HepG2 (cell line): ENCODE measurements around the gene ANKS4B. TPM values are rescaled to one million over a fixed set of nuclear protein-coding genes. Genes with fewer than 3 reads are reported as not detected.

Experiments
- CBX2 ChIP-seq, 2 experiments: fragments of 200-600 bp in 1 of 2; sonication (generic); formaldehyde crosslinking in 1 of 2; IDR thresholded peaks; 2 replicates each; pipeline versions ENCODE4 v1.7.0 to v1.8.1; 2018 to 2022; ENCODE audit warnings: low read depth in 2 of 2, low read length in 1 of 2, mild to moderate bottlenecking in 1 of 2, missing genetic modification reagents in 1 of 2
- CEBPB ChIP-seq: IDR thresholded peaks from 2 replicates; pipeline ENCODE4 v1.6.1; 2011; ENCODE audit warnings: low read depth, low read length, improper control_type of control experiment, borderline replicate concordance
- CREB1 ChIP-seq, 2 experiments: fragments of 450-650 bp in 1 of 2; IDR thresholded peaks; 2 replicates each; pipeline ENCODE4 v1.6.1; 2016 to 2017; ENCODE audit warnings: control low read depth in 1 of 2, mild to moderate bottlenecking in 1 of 2, missing compliant biosample characterization in 1 of 2, missing genetic modification characterization in 1 of 2
- GATAD1 ChIP-seq: IDR thresholded peaks from 2 replicates; pipeline ENCODE4 v1.6.1; 2016; ENCODE audit warnings: missing genetic modification reagents, missing compliant biosample characterization
- JUNB ChIP-seq: sonication (generic); formaldehyde crosslinking; IDR thresholded peaks from 2 replicates; pipeline ENCODE4 v1.8.0; 2022; ENCODE audit warnings: missing genetic modification reagents, mild to moderate bottlenecking, borderline replicate concordance
- MXI1 ChIP-seq: IDR thresholded peaks from 3 replicates; pipeline ENCODE4 v1.6.1; 2012; ENCODE audit warnings: low read depth, low read length, inconsistent platforms, borderline replicate concordance
- NPAS2 ChIP-seq: sonication (generic); formaldehyde crosslinking; IDR thresholded peaks from 2 replicates; pipeline ENCODE4 v1.8.0; 2022; ENCODE audit warnings: mild to moderate bottlenecking, missing genetic modification reagents, borderline replicate concordance
- REXO4 ChIP-seq: sonication (generic); formaldehyde crosslinking; IDR thresholded peaks from 2 replicates; pipeline ENCODE4 v1.8.0; 2022; ENCODE audit warnings: missing genetic modification reagents, mild to moderate bottlenecking, borderline replicate concordance
- SMARCE1 ChIP-seq: fragments of 450-650 bp; IDR thresholded peaks from 2 replicates; pipeline ENCODE4 v1.6.1; 2017; ENCODE audit warnings: borderline replicate concordance
- TAF15 ChIP-seq: fragments of 200-400 bp; formaldehyde crosslinking; IDR thresholded peaks from one replicate; pipeline ENCODE4 v1.6.1; 2018; ENCODE audit warnings: mild to moderate bottlenecking, low read depth, low read length; ENCODE audit not compliant: poor library complexity, severe bottlenecking
- ZBTB8A ChIP-seq: sonication (generic); formaldehyde crosslinking; IDR thresholded peaks from 2 replicates; pipeline ENCODE4 v1.4.0; 2020; ENCODE audit warnings: mild to moderate bottlenecking, low read depth, missing genetic modification reagents, borderline replicate concordance
- ZNF282 ChIP-seq: fragments of 450-650 bp; IDR thresholded peaks from 2 replicates; pipeline ENCODE4 v1.6.1; 2018; ENCODE audit not compliant: partially characterized antibody
- ZNF329 ChIP-seq: sonication (generic); formaldehyde crosslinking; IDR thresholded peaks from 2 replicates; pipeline ENCODE4 v1.9.0; 2021; ENCODE audit warnings: low read depth, mild to moderate bottlenecking, missing genetic modification reagents
- ZNF660 ChIP-seq: sonication (generic); formaldehyde crosslinking; IDR thresholded peaks from 2 replicates; pipeline ENCODE4 v1.5.1; 2020; ENCODE audit warnings: mild to moderate bottlenecking, low read depth, missing genetic modification reagents, borderline replicate concordance
- ZNF713 ChIP-seq: sonication (generic); formaldehyde crosslinking; IDR thresholded peaks from 2 replicates; pipeline ENCODE4 v1.4.0; 2020; ENCODE audit warnings: mild to moderate bottlenecking, missing genetic modification reagents
- ZZZ3 ChIP-seq: sonication (generic); formaldehyde crosslinking; IDR thresholded peaks from 2 replicates; pipeline ENCODE4 v1.4.0; 2020; ENCODE audit warnings: missing genetic modification reagents, mild to moderate bottlenecking, borderline replicate concordance
- polyA plus RNA-seq, 8 experiments: library from polyadenylated mRNA; depleted of rRNA in 3 of 8; stranded (reverse) in 7 of 8; unstranded in 1 of 8; fragments of >200 nt; fragmentation: Illumina TruSeq in 4 of 8; extraction: Trizol in 4 of 8; gene quantifications; 2 replicates each; pipeline versions ENCODE4 v1.2.1 to v1.2.3, GENCODE V29; 2011 to 2016; ENCODE audit warnings: low read depth in 4 of 8, missing spikeins in 1 of 8, mixed read lengths in 1 of 8; ENCODE audit not compliant: insufficient read depth in 1 of 8
- total RNA-seq, 5 experiments: library from RNA; depleted of rRNA; stranded (reverse); fragments of >200 nt; fragmentation: Illumina TruSeq; extraction: Trizol; gene quantifications; 2 replicates each; pipeline ENCODE4 v1.2.3, GENCODE V29; 2016; ENCODE audit warnings: low read depth in 1 of 5
- TF ChIP-seq, protein P1 (sequence below): sonication (generic); formaldehyde crosslinking; IDR thresholded peaks from 2 replicates; pipeline ENCODE4 v1.4.0; 2020; ENCODE audit warnings: mild to moderate bottlenecking, missing genetic modification reagents, borderline replicate concordance
- TF ChIP-seq, protein P2 (sequence below): sonication (generic); formaldehyde crosslinking; IDR thresholded peaks from 2 replicates; pipeline ENCODE4 v1.5.1; 2020; ENCODE audit warnings: missing genetic modification reagents, mild to moderate bottlenecking, borderline replicate concordance
- TF ChIP-seq, protein P3 (sequence below): IDR thresholded peaks from 2 replicates; pipeline ENCODE4 v1.6.1; 2012; ENCODE audit warnings: low read length, improper control_type of control experiment

The ANKS4B gene
- total and polyA plus RNA-seq, 2 of the 13 experiments (the other 11 are each of a cell fraction or from before 2014, with no cell fraction given) = 6.5 to 30.0 TPM

DNA sequence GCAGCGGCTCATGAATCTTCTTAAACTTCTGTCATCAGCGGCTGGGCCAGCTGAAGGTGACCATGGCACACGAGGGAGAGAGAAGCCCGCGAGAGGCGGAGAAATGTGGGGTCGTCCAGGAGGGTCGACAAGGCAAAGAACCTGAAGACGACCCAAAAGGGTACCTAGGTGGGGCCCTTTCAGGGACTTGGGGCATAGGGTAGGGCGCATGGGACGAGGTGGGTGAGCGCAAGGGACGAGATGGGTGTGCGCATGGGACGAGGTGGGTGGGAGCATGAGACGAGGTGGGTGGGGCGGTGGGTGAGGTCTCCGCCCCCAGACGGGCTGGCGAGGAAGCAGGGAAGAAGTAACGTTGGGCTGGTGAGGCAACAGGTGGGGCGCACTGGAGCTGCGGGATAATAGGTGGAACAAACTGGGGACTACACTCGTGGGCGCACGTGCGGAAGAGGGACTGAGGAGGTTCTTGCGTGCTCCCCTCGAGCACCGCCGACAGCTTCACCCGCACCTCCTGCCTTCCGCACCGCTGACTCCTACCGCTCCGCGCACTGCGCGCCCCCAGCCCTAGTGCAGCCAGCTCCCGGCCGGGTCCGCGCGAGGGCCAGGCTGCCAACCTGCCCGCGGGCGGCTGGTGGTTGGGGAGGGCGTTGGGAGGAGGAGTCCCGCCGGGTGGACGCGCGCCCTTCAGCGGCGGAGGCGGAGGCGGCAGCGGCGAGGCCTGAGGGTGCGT lies 67.8 kb downstream of the ANKS4B start (continued):
- TF ChIP-seq JUNB (CRISPR knock-in tag) (peak; percentile 38; the same call in 1 of the 2 replicates), NPAS2 (CRISPR knock-in tag) (no peak), SMARCE1 (no peak), ZNF282 (no peak), MXI1 (peak; percentile 31; the same call in 1 of the 3 replicates), ZNF329 (peak; percentile 71), ZZZ3 (peak; percentile 94; the same call in 1 of the 2 replicates), ZNF713 (CRISPR knock-in tag) (no peak), TAF15 (no peak), CREB1 (IDR thresholded peaks at IDR 0.05) (no peak), CREB1 (CRISPR knock-in tag; IDR thresholded peaks at IDR 0.05) (no peak), ZBTB8A (CRISPR knock-in tag) (peak; percentile 99), CBX2 (IDR thresholded peaks at IDR 0.05; ENCODE audit: low read depth, low read length) (no peak), CBX2 (CRISPR knock-in tag; IDR thresholded peaks at IDR 0.05; ENCODE audit: low read depth) (peak; percentile 96; the same call in 1 of the 2 replicates), ZNF660 (CRISPR knock-in tag) (no peak), CEBPB (no peak; the same call in 1 of the 2 replicates), REXO4 (CRISPR knock-in tag) (no peak), GATAD1 (no peak; the same call in 1 of the 2 replicates)
- TF ChIP-seq, protein P1, sequence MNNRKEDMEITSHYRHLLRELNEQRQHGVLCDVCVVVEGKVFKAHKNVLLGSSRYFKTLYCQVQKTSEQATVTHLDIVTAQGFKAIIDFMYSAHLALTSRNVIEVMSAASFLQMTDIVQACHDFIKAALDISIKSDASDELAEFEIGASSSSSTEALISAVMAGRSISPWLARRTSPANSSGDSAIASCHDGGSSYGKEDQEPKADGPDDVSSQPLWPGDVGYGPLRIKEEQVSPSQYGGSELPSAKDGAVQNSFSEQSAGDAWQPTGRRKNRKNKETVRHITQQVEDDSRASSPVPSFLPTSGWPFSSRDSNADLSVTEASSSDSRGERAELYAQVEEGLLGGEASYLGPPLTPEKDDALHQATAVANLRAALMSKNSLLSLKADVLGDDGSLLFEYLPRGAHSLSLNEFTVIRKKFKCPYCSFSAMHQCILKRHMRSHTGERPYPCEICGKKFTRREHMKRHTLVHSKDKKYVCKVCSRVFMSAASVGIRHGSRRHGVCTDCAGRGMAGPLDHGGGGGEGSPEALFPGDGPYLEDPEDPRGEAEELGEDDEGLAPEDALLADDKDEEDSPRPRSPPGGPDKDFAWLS (CRISPR knock-in tag) = 0 out of 2 replicates have a peak, but pooled peaks have one; percentile 46
- TF ChIP-seq, protein P2, sequence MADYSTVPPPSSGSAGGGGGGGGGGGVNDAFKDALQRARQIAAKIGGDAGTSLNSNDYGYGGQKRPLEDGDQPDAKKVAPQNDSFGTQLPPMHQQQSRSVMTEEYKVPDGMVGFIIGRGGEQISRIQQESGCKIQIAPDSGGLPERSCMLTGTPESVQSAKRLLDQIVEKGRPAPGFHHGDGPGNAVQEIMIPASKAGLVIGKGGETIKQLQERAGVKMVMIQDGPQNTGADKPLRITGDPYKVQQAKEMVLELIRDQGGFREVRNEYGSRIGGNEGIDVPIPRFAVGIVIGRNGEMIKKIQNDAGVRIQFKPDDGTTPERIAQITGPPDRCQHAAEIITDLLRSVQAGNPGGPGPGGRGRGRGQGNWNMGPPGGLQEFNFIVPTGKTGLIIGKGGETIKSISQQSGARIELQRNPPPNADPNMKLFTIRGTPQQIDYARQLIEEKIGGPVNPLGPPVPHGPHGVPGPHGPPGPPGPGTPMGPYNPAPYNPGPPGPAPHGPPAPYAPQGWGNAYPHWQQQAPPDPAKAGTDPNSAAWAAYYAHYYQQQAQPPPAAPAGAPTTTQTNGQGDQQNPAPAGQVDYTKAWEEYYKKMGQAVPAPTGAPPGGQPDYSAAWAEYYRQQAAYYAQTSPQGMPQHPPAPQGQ (CRISPR knock-in tag) = no peak
- TF ChIP-seq, protein P3, sequence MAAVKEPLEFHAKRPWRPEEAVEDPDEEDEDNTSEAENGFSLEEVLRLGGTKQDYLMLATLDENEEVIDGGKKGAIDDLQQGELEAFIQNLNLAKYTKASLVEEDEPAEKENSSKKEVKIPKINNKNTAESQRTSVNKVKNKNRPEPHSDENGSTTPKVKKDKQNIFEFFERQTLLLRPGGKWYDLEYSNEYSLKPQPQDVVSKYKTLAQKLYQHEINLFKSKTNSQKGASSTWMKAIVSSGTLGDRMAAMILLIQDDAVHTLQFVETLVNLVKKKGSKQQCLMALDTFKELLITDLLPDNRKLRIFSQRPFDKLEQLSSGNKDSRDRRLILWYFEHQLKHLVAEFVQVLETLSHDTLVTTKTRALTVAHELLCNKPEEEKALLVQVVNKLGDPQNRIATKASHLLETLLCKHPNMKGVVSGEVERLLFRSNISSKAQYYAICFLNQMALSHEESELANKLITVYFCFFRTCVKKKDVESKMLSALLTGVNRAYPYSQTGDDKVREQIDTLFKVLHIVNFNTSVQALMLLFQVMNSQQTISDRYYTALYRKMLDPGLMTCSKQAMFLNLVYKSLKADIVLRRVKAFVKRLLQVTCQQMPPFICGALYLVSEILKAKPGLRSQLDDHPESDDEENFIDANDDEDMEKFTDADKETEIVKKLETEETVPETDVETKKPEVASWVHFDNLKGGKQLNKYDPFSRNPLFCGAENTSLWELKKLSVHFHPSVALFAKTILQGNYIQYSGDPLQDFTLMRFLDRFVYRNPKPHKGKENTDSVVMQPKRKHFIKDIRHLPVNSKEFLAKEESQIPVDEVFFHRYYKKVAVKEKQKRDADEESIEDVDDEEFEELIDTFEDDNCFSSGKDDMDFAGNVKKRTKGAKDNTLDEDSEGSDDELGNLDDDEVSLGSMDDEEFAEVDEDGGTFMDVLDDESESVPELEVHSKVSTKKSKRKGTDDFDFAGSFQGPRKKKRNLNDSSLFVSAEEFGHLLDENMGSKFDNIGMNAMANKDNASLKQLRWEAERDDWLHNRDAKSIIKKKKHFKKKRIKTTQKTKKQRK = no peak
